A549 (cell line): ENCODE measurements around the gene ATP8A2. TPM values are rescaled to one million over a fixed set of nuclear protein-coding genes. Genes with fewer than 3 reads are reported as not detected.

Experiments
- ATAC-seq, 2 experiments: fragments of 200-7000 bp in 1 of 2; fragments of >200 bp in 1 of 2; cut with Nextera tagmentation in 1 of 2; cut with Tn5 transposase in 1 of 2; 3 replicates each; pipeline versions ENCODE4 v1.8.0 to v1.9.1; 2018 to 2020; ENCODE audit warnings: mild to moderate bottlenecking in 1 of 2, moderate library complexity in 1 of 2
- CTCF ChIA-PET: fragments of 300-600 bp; sonication (Branson Sonifier 250); formaldehyde crosslinking; extraction: SDS; loops from one replicate; lab custom pipeline; 2021; ENCODE audit warnings: antibody characterized with exemption, inconsistent platforms; lab: Yijun Ruan, JAX
- POLR2A ChIA-PET: fragments of 350-600 bp; formaldehyde crosslinking; extraction: SDS; loops from one replicate; lab custom pipeline; 2021; ENCODE audit warnings: antibody characterized with exemption, inconsistent platforms; lab: Yijun Ruan, JAX
- DNase-seq, 2 experiments: peaks; one replicate each; pipeline versions ENCODE4 v3.0.0 to v3.0.0-alpha.2; 2011 to 2016; ENCODE audit warnings: low read depth in 1 of 2, low spot score in 1 of 2
- FAIRE-seq: peaks from 2 replicates; lab custom pipeline; 2011; peaks lifted over from hg19 to GRCh38; lab: Jason Lieb, UNC
- H3K27ac ChIP-seq, 2 experiments: fragments of >200 bp; sonication (Bioruptor Twin); formaldehyde crosslinking; 3 replicates each; pipeline ENCODE4 v1.5.1; 2016 to 2017
- H3K4me1 ChIP-seq: fragments of >200 bp; sonication (Bioruptor Twin); formaldehyde crosslinking; 3 replicates; pipeline ENCODE4 v1.6.1; 2016
- H3K4me2 ChIP-seq: fragments of >200 bp; sonication (Bioruptor Twin); formaldehyde crosslinking; 3 replicates; pipeline ENCODE4 v1.6.1; 2016
- H3K4me3 ChIP-seq: fragments of >200 bp; sonication (Bioruptor Twin); formaldehyde crosslinking; 3 replicates; pipeline ENCODE4 v1.5.1; 2016
- H3K9me3 ChIP-seq: fragments of >200 bp; sonication (Bioruptor Twin); formaldehyde crosslinking; 3 replicates; pipeline ENCODE4 v1.6.1; 2016
- CEBPB ChIP-seq, 2 experiments: fragments of >200 bp in 1 of 2; sonication (Bioruptor Twin) in 1 of 2; formaldehyde crosslinking in 1 of 2; IDR thresholded peaks; 2 replicates each; pipeline ENCODE4 v1.6.1; 2012 to 2016
- CHD2 ChIP-seq: fragments of 150-350 bp; IDR thresholded peaks from 2 replicates; pipeline ENCODE4 v1.6.1; 2014; ENCODE audit warnings: low read length; ENCODE audit not compliant: partially characterized antibody
- EHMT2 ChIP-seq: fragments of 200-600 bp; sonication (generic); IDR thresholded peaks from 2 replicates; pipeline ENCODE4 v1.6.1; 2016; ENCODE audit warnings: antibody characterized with exemption, low read depth, mild to moderate bottlenecking, moderate library complexity
- HDAC2 ChIP-seq: fragments of 200-600 bp; sonication (generic); IDR thresholded peaks from 2 replicates; pipeline ENCODE4 v1.6.1; 2016
- HEYL ChIP-seq: fragments of 250-450 bp; sonication (Bioruptor Pico); IDR thresholded peaks from 2 replicates; pipeline ENCODE4 v1.8.0; 2021; ENCODE audit warnings: mild to moderate bottlenecking, moderate library complexity
- JUNB ChIP-seq: fragments of >200 bp; sonication (Bioruptor Twin); formaldehyde crosslinking; IDR thresholded peaks from 2 replicates; pipeline ENCODE4 v1.6.1; 2016
- MYC ChIP-seq: IDR thresholded peaks from 2 replicates; pipeline ENCODE4 v1.6.1; 2012; ENCODE audit warnings: mild to moderate bottlenecking, inconsistent platforms, low read length, improper control_type of control experiment, borderline replicate concordance
- POLR2A ChIP-seq: IDR thresholded peaks from 2 replicates; pipeline ENCODE4 v1.6.1; 2012; ENCODE audit warnings: mild to moderate bottlenecking, low read length
- POLR2AphosphoS2 ChIP-seq: conservative IDR thresholded peaks from 2 replicates; pipeline ENCODE4 v1.6.1; 2012; ENCODE audit warnings: low read length, improper control_type of control experiment, inconsistent platforms
- RARB ChIP-seq: fragments of 250-450 bp; sonication (Bioruptor Pico); IDR thresholded peaks from 2 replicates; pipeline ENCODE4 v1.8.0; 2021; ENCODE audit warnings: mild to moderate bottlenecking, moderate library complexity
- RNF2 ChIP-seq: fragments of 200-600 bp; sonication (generic); IDR thresholded peaks from 2 replicates; pipeline ENCODE4 v1.6.1; 2016; ENCODE audit warnings: low read depth, mild to moderate bottlenecking, antibody characterized with exemption, moderate library complexity, borderline replicate concordance
- WGBS: methylation state at CpG from one replicate; pipeline ENCODE4 v1.1.6; 2017; ENCODE audit errors: missing lambda C conversion rate; 5-methylcytosine and 5-hydroxymethylcytosine counted together
- polyA plus RNA-seq, 4 experiments: library from polyadenylated mRNA; depleted of rRNA in 3 of 4; stranded (reverse); fragments of >200 nt; fragmentation: RNase III in 1 of 4; extraction: RNeasy Plus Mini Kit Qiagen cat#74134 plus additional on column Dnase treatment in 1 of 4; gene quantifications; 2 replicates in 3 of 4; 3 replicates in 1 of 4; pipeline ENCODE4 v1.2.3, GENCODE V29; 2011 to 2017
- TF ChIP-seq, protein P1 (sequence below): IDR thresholded peaks from 2 replicates; pipeline ENCODE4 v1.6.1; 2012
- TF ChIP-seq, protein P2 (sequence below): fragments of >200 bp; sonication (Bioruptor Twin); formaldehyde crosslinking; IDR thresholded peaks from 2 replicates; pipeline ENCODE4 v1.6.1; 2016
- TF ChIP-seq, protein P3 (sequence below): IDR thresholded peaks from 2 replicates; pipeline ENCODE4 v1.6.1; 2012; ENCODE audit warnings: low read depth, borderline replicate concordance
- TF ChIP-seq, protein P4 (sequence below): fragments of 200-600 bp; sonication (generic); IDR thresholded peaks from 2 replicates; pipeline ENCODE4 v1.6.1; 2016; ENCODE audit warnings: antibody characterized with exemption, mild to moderate bottlenecking, moderate library complexity
- TF ChIP-seq, protein P5 (sequence below): fragments of 250-450 bp; sonication (Bioruptor Pico); IDR thresholded peaks from 2 replicates; pipeline ENCODE4 v1.5.0; 2021; ENCODE audit warnings: mild to moderate bottlenecking, moderate library complexity, borderline replicate concordance
- TF ChIP-seq, protein P6 (sequence below): fragments of >200 bp; sonication (Bioruptor Twin); formaldehyde crosslinking; IDR thresholded peaks from 3 replicates; pipeline ENCODE4 v1.6.1; 2016

The ATP8A2 gene
- polyA plus RNA-seq, 2 of the 4 experiments (the other 2 are of a cell fraction): 0.03 TPM; not detected in 1

DNA sequence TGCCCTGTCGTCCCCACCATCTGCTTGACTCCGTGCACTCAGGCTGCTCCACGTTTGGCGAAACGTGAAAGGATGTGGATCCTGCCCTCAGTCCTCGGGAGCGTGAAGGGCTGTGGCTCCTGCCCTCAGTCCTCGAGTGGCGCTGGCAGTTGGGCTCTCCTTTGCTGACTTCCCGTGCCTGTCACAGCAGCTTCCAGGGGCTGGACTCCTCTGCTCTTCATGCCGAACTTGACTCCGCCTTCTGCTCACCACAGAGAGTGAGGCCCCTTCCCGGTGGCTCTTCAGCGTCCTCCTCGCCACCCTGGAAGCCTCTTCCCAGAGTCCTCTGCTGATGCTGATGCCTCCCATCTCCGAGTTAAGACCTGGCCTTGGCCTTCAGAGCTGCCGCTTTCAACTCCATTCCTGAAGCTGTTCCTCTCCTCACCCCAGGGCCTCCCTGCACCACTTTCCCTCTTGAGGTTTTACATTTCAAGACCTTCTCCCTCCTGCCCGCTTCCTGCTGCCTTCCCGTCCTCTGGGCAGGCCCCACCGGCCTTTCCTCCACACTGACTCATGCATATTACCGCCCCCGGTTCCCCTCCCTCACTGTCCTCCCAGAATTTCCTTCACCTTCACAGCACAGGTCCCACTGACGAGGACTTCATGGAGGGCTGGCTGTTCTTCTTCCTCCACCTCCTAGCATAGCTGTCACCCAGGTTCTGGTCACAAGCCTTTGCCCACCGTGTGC, 568.4 kb downstream of the ATP8A2 start (continued):
- TF ChIP-seq, protein P1, sequence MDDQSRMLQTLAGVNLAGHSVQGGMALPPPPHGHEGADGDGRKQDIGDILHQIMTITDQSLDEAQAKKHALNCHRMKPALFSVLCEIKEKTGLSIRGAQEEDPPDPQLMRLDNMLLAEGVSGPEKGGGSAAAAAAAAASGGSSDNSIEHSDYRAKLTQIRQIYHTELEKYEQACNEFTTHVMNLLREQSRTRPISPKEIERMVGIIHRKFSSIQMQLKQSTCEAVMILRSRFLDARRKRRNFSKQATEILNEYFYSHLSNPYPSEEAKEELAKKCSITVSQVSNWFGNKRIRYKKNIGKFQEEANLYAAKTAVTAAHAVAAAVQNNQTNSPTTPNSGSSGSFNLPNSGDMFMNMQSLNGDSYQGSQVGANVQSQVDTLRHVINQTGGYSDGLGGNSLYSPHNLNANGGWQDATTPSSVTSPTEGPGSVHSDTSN: no peak
- no peak for TF ChIP-seq CHD2
- no peak for TF ChIP-seq POLR2AphosphoS2
- TF ChIP-seq HEYL (CRISPR knock-in tag): no peak
- TF ChIP-seq JUNB: no peak
- TF ChIP-seq, protein P2, sequence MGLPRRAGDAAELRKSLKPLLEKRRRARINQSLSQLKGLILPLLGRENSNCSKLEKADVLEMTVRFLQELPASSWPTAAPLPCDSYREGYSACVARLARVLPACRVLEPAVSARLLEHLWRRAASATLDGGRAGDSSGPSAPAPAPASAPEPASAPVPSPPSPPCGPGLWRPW: no peak

DNA sequence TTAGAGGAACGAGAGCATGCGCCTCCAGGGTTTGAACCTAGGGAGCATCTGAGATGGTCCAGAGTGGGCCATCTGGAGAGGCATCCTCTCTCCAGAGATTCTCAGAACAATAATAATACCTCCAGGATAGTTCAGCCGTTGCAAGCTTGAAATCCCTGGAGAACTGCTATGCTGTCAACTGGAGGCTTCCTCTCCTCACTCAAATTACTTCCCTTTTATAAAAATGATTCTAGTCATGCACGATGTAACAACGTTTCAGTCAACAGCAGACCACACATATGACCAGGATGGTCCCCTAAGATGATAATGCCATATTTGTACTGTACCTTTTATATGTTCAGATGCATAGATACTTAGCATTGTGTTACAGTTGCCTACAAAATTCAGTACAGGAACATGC, 571.3 kb downstream of the ATP8A2 start:
- FAIRE-seq (no peak), DNase-seq (no peak), ATAC-seq (no peak)
- TF ChIP-seq RNF2: no peak
- TF ChIP-seq RARB: no peak
- H3K4me3 ChIP-seq: no peak overlapping the region
- no peak overlapping the region for H3K27ac ChIP-seq
- no peak overlapping the region for H3K4me2 ChIP-seq
- 35% methylated on average over 5 of the region's 5 CpGs for WGBS
- ChIA-PET POLR2A (no interaction called here), CTCF (no interaction called here)
- no peaks in the 10 kb centered on the region for H3K9me3 ChIP-seq
- H3K4me1 ChIP-seq: no peaks in the 10 kb centered on the region

DNA sequence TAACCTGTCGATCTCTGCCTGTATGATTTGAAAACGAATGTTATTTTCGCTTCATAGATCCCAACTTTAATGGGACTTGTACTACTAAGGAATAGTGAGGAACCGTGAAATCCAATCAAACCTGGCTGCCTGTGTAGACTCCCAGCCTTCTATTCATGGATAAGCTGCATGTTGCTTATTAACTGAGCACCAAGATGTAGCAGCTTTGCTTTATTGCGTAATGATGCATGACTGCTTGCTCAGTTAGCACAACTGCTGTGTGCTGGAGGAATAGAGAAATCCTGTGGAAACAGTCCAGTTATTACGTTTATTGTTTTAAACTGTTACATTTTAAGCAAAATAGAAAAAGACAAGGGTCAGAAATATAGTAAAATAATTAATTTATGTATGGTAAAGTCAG, 571.9 kb downstream of the ATP8A2 start:
- Histone ChIP-seq H3K4me2 (no peak overlapping the region), H3K27ac (no peak overlapping the region), H3K9me3 (no peaks in the 10 kb centered on the region), H3K4me3 (no peak overlapping the region), H3K4me1 (no peaks in the 10 kb centered on the region)
- CTCF ChIA-PET: no interaction called here
- peak in 1 of 2 experiments; percentile 30; a peak in 2 of 4 replicates for TF ChIP-seq CEBPB (IDR thresholded peaks at IDR 0.05)
- TF ChIP-seq, protein P3, sequence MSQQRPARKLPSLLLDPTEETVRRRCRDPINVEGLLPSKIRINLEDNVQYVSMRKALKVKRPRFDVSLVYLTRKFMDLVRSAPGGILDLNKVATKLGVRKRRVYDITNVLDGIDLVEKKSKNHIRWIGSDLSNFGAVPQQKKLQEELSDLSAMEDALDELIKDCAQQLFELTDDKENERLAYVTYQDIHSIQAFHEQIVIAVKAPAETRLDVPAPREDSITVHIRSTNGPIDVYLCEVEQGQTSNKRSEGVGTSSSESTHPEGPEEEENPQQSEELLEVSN: no peak
- no peak for FAIRE-seq
- 36% methylated on average over 6 of the region's 6 CpGs for WGBS
- no peak for DNase-seq
- ATAC-seq: no peak
- POLR2A ChIA-PET: no interaction called here

DNA sequence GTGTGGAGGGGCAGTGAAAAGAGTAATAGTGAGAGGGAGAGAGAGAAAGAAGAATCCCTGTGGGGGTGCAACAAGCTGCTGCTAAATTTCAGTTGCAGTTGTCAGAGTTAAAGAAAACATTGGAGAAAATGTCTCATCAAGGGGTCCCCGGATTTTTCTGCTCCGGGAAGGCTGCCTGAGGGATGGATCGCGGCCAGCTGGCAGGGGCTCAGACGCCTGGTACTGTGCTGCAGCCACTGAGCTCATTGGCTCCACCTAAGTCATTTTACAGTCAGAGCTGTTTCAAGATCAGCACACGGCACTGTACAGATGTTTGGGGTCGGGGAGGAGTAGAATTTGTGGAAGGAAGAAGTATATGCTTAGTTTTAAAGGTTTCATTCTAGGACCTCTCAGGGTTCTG, 573.8 kb downstream of the ATP8A2 start:
- ChIA-PET POLR2A (no interaction called here), CTCF (no interaction called here)
- Histone ChIP-seq H3K4me3 (no peak overlapping the region), H3K4me1 (no peaks in the 10 kb centered on the region), H3K9me3 (no peaks in the 10 kb centered on the region), H3K27ac (no peak overlapping the region), H3K4me2 (no peak overlapping the region)
- whole genome bisulfite sequencing: 0% methylated on average over 7 of the region's 7 CpGs
- ATAC-seq (no peak), DNase-seq (no peak), FAIRE-seq (no peak)
- TF ChIP-seq, protein P4, sequence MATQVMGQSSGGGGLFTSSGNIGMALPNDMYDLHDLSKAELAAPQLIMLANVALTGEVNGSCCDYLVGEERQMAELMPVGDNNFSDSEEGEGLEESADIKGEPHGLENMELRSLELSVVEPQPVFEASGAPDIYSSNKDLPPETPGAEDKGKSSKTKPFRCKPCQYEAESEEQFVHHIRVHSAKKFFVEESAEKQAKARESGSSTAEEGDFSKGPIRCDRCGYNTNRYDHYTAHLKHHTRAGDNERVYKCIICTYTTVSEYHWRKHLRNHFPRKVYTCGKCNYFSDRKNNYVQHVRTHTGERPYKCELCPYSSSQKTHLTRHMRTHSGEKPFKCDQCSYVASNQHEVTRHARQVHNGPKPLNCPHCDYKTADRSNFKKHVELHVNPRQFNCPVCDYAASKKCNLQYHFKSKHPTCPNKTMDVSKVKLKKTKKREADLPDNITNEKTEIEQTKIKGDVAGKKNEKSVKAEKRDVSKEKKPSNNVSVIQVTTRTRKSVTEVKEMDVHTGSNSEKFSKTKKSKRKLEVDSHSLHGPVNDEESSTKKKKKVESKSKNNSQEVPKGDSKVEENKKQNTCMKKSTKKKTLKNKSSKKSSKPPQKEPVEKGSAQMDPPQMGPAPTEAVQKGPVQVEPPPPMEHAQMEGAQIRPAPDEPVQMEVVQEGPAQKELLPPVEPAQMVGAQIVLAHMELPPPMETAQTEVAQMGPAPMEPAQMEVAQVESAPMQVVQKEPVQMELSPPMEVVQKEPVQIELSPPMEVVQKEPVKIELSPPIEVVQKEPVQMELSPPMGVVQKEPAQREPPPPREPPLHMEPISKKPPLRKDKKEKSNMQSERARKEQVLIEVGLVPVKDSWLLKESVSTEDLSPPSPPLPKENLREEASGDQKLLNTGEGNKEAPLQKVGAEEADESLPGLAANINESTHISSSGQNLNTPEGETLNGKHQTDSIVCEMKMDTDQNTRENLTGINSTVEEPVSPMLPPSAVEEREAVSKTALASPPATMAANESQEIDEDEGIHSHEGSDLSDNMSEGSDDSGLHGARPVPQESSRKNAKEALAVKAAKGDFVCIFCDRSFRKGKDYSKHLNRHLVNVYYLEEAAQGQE: no peak
- no peak for TF ChIP-seq MYC
- TF ChIP-seq HDAC2: no peak
- TF ChIP-seq, protein P5, sequence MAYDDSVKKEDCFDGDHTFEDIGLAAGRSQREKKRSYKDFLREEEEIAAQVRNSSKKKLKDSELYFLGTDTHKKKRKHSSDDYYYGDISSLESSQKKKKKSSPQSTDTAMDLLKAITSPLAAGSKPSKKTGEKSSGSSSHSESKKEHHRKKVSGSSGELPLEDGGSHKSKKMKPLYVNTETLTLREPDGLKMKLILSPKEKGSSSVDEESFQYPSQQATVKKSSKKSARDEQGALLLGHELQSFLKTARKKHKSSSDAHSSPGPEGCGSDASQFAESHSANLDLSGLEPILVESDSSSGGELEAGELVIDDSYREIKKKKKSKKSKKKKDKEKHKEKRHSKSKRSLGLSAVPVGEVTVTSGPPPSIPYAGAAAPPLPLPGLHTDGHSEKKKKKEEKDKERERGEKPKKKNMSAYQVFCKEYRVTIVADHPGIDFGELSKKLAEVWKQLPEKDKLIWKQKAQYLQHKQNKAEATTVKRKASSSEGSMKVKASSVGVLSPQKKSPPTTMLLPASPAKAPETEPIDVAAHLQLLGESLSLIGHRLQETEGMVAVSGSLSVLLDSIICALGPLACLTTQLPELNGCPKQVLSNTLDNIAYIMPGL (CRISPR knock-in tag): no peak
- no peak for TF ChIP-seq POLR2AphosphoS2
- TF ChIP-seq CEBPB (IDR thresholded peaks at IDR 0.05): no peak
- TF ChIP-seq EHMT2: no peak
- TF ChIP-seq, protein P6, sequence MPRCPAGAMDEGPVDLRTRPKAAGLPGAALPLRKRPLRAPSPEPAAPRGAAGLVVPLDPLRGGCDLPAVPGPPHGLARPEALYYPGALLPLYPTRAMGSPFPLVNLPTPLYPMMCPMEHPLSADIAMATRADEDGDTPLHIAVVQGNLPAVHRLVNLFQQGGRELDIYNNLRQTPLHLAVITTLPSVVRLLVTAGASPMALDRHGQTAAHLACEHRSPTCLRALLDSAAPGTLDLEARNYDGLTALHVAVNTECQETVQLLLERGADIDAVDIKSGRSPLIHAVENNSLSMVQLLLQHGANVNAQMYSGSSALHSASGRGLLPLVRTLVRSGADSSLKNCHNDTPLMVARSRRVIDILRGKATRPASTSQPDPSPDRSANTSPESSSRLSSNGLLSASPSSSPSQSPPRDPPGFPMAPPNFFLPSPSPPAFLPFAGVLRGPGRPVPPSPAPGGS: no peak
- TF ChIP-seq POLR2A: no peak
- no peak for TF ChIP-seq CHD2
